ENCODE data around the gene PCNX2. TPM values are rescaled to one million over a fixed set of nuclear protein-coding genes. Genes with fewer than 3 reads are reported as not detected.

PCNX2 gene
- total and polyA plus RNA-seq, 2 of the 13 experiments (the other 11 are each of a cell fraction or from before 2014, with no cell fraction given): 0.11 to 0.42 TPM

DNA sequence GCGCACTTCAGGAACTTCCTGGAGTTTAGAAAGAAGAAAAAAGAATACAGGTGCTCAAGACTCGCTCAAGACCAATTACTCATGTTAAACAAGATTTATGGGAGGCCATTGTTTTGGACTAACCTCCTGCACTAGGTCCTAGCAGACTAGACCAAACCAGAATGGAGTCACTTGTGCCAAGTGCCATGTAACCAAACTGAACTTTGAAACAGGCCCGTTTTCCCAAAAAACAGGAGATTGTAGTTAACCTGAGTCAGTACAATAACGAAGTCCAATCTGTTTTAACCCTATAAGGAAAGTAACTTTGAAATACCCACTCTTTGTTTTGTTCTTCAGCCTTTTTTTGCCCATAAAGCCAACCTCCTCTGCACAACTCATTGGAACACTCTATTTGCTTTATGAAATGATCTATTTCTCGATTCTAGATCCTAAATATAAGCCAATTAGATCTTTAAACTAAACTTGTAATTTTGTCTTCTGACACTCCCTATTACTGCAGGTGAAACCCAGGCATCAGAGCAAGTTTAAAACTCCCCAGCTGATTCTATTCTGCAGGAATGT lies 345.8 kb downstream of the PCNX2 start:
- intact Hi-C loops (cut with micrococcal nuclease; ENCODE audit: unreplicated experiment): loop anchor here (10.0 kb wide), 1 partner anchor 315 kb away; the partner anchor contains the start of gene SIPA1L2
- TF ChIP-seq EHMT2 (IDR thresholded peaks at IDR 0.05; ENCODE audit: borderline replicate concordance, low read depth, low read length) (0 out of 2 replicates have a peak, but pooled peaks have one; percentile 71), ZNF30 (CRISPR knock-in tag; IDR thresholded peaks at IDR 0.05) (0 out of 2 replicates have a peak, but pooled peaks have one; percentile 8)
- TF ChIP-seq, protein P1, sequence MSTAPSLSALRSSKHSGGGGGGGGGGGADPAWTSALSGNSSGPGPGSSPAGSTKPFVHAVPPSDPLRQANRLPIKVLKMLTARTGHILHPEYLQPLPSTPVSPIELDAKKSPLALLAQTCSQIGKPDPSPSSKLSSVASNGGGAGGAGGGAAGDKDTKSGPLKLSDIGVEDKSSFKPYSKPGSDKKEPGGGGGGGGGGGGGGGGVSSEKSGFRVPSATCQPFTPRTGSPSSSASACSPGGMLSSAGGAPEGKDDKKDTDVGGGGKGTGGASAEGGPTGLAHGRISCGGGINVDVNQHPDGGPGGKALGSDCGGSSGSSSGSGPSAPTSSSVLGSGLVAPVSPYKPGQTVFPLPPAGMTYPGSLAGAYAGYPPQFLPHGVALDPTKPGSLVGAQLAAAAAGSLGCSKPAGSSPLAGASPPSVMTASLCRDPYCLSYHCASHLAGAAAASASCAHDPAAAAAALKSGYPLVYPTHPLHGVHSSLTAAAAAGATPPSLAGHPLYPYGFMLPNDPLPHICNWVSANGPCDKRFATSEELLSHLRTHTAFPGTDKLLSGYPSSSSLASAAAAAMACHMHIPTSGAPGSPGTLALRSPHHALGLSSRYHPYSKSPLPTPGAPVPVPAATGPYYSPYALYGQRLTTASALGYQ (CRISPR knock-in tag; IDR thresholded peaks at IDR 0.05): 0 out of 2 replicates have a peak, but pooled peaks have one; percentile 14
- TF ChIP-seq, protein P2, sequence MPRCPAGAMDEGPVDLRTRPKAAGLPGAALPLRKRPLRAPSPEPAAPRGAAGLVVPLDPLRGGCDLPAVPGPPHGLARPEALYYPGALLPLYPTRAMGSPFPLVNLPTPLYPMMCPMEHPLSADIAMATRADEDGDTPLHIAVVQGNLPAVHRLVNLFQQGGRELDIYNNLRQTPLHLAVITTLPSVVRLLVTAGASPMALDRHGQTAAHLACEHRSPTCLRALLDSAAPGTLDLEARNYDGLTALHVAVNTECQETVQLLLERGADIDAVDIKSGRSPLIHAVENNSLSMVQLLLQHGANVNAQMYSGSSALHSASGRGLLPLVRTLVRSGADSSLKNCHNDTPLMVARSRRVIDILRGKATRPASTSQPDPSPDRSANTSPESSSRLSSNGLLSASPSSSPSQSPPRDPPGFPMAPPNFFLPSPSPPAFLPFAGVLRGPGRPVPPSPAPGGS (CRISPR knock-in tag; IDR thresholded peaks at IDR 0.05): no peak
- H3K4me2 ChIP-seq (ENCODE audit: low read depth, low read length): peak overlapping the region; percentile 77
- no peak for DNase-seq (ENCODE audit: low spot score)
- FAIRE-seq: no peak
- peak overlapping the region; percentile 78 to 94 (median 87) for H3K4me3 ChIP-seq (replicated peaks in 1 of 3; ENCODE audit: insufficient read depth in 1 of 3, low read depth in 2 of 3, low read length in 3 of 3)
- WGBS (ENCODE audit: low lambda C conversion rate): 62% methylated on average over 5 of the region's 5 CpGs
- peaks cover 31% of the 10 kb centered on the region for H3K4me1 ChIP-seq (ENCODE audit: insufficient read depth, low read length)
- in situ Hi-C loops (cut with HindIII; ENCODE audit: extremely low pct_ligation_motif_present, low pct_unique_long_range_greater_than_20kb): loop anchor here (25.0 kb wide), 1 partner anchor 1087 kb away; no protein-coding TSS in a partner anchor
- ATAC-seq: no peak
- H3K27ac ChIP-seq (ENCODE audit: extremely low read length, insufficient read depth, low read length): peak overlapping the region; percentile 55
- H3K9me3 ChIP-seq (ENCODE audit: low read length): no peaks in the 10 kb centered on the region
- no peaks in the 10 kb centered on the region for H4K20me1 ChIP-seq (ENCODE audit: insufficient read depth, low read length)
- H3K79me2 ChIP-seq (ENCODE audit: insufficient read depth, low read length): peaks cover 26% of the 10 kb centered on the region
- H3K27me3 ChIP-seq (ENCODE audit: control insufficient read depth in 1 of 2, insufficient read depth in 2 of 2, low read length in 2 of 2): peaks cover 0 to 5% of the 10 kb centered on the region in 2 experiments; a peak in 2 of 5 replicates
- peak overlapping the region; percentile 95 for H2AFZ ChIP-seq (ENCODE audit: low read length)
- no peaks in the 10 kb centered on the region; a peak in 1 of 5 replicates for H3K36me3 ChIP-seq (replicated peaks in 1 of 2; ENCODE audit: control insufficient read depth in 1 of 2, insufficient read depth in 2 of 2, low read length in 2 of 2)
- TSS peak; percentile 94 for BruUV-seq (replicated peaks)
- POLR2A ChIA-PET: no interaction called here
- CTCF ChIA-PET (ENCODE audit: low intra/inter-chr PET ratio, low total read pairs): no interaction called here
- H3K9ac ChIP-seq (ENCODE audit: insufficient read depth, low read depth, low read length): peak overlapping the region; percentile 62; the same call in 1 of the 2 replicates
